Liver (tissue), 9 donors: Measurements from ENCODE around the gene NKAIN1. TPM values are rescaled to one million over a fixed set of nuclear protein-coding genes. Genes with fewer than 3 reads are reported as not detected.

Source experiments
- DNase-seq: peaks from one replicate; pipeline ENCODE4 v3.0.0-alpha.2; 2017; ENCODE audit warnings: low spot score
- H3K27ac ChIP-seq, 2 donors: one replicate each; pipeline ENCODE4 v1.7.0; 2013; ENCODE audit warnings: inconsistent platforms in 2 of 2, low read length in 2 of 2, control low read depth in 1 of 2, low read depth in 1 of 2, mild to moderate bottlenecking in 1 of 2
- H3K27me3 ChIP-seq, 4 donors: one replicate each; pipeline versions ENCODE4 v1.6.1 to v1.7.0; 2013; ENCODE audit warnings: low read length in 3 of 4, inconsistent platforms in 1 of 4, mild to moderate bottlenecking in 1 of 4, moderate library complexity in 1 of 4; ENCODE audit not compliant: control insufficient read depth in 4 of 4, insufficient read depth in 4 of 4
- H3K36me3 ChIP-seq, 4 donors: one replicate each; pipeline versions ENCODE4 v1.6.1 to v1.7.0; 2013; ENCODE audit warnings: low read length in 3 of 4, mild to moderate bottlenecking in 3 of 4, low read depth in 1 of 4, moderate library complexity in 1 of 4; ENCODE audit not compliant: control insufficient read depth in 4 of 4, insufficient read depth in 3 of 4
- H3K4me1 ChIP-seq, 4 donors: one replicate each; pipeline versions ENCODE4 v1.6.1 to v1.7.0; 2013; ENCODE audit warnings: low read length in 3 of 4, mild to moderate bottlenecking in 3 of 4, moderate library complexity in 1 of 4; ENCODE audit not compliant: control insufficient read depth in 4 of 4, insufficient read depth in 4 of 4
- H3K4me3 ChIP-seq, 3 donors: one replicate each; pipeline versions ENCODE4 v1.6.1 to v1.7.0; 2013; ENCODE audit warnings: low read length in 3 of 3, control low read depth in 1 of 3, low read depth in 1 of 3, mild to moderate bottlenecking in 1 of 3
- H3K9ac ChIP-seq, 2 donors: one replicate each; pipeline ENCODE4 v1.7.0; 2013; ENCODE audit warnings: low read length in 2 of 2, mild to moderate bottlenecking in 2 of 2, moderate library complexity in 2 of 2, control low read depth in 1 of 2, low read depth in 1 of 2
- H3K9me3 ChIP-seq, 4 donors: one replicate each; pipeline versions ENCODE4 v1.6.1 to v1.7.0; 2013; ENCODE audit warnings: low read length in 3 of 4; ENCODE audit not compliant: control insufficient read depth in 4 of 4
- CTCF ChIP-seq: fragments of 150-350 bp; IDR thresholded peaks from 2 replicates; pipeline ENCODE4 v1.5.1; 2017; ENCODE audit warnings: improper control_type of control experiment, low read depth, low read length; ENCODE audit not compliant: missing input control
- EGR1 ChIP-seq, 2 donors: IDR thresholded peaks; 2 replicates each; pipeline ENCODE4 v1.6.1; 2016 to 2018; ENCODE audit warnings: antibody characterized with exemption in 2 of 2, low read depth in 2 of 2
- FOXA2 ChIP-seq: IDR thresholded peaks from 2 replicates; pipeline ENCODE4 v1.6.1; 2016; ENCODE audit warnings: antibody characterized with exemption
- GABPA ChIP-seq, 2 donors: IDR thresholded peaks in 1 of 2; conservative IDR thresholded peaks in 1 of 2; 2 replicates each; pipeline ENCODE4 v1.6.1; 2016; ENCODE audit warnings: antibody characterized with exemption in 2 of 2, mild to moderate bottlenecking in 1 of 2, moderate library complexity in 1 of 2
- HNF4A ChIP-seq, 2 donors: conservative IDR thresholded peaks; 2 replicates each; pipeline ENCODE4 v1.6.1; 2016; ENCODE audit warnings: antibody characterized with exemption in 2 of 2, mild to moderate bottlenecking in 2 of 2
- HNF4G ChIP-seq: IDR thresholded peaks from 2 replicates; pipeline ENCODE4 v1.6.1; 2016; ENCODE audit warnings: antibody characterized with exemption
- MAX ChIP-seq: IDR thresholded peaks from 2 replicates; pipeline ENCODE4 v1.6.1; 2016; ENCODE audit warnings: antibody characterized with exemption
- RXRA ChIP-seq, 2 donors: IDR thresholded peaks; 2 replicates each; pipeline ENCODE4 v1.6.1; 2017 to 2018; ENCODE audit warnings: antibody characterized with exemption in 2 of 2, mild to moderate bottlenecking in 1 of 2
- SP1 ChIP-seq: IDR thresholded peaks from 2 replicates; pipeline ENCODE4 v1.6.1; 2018; ENCODE audit warnings: antibody characterized with exemption, mild to moderate bottlenecking
- TAF1 ChIP-seq: conservative IDR thresholded peaks from 2 replicates; pipeline ENCODE4 v1.6.1; 2016; ENCODE audit warnings: antibody characterized with exemption, mild to moderate bottlenecking
- YY1 ChIP-seq: IDR thresholded peaks from 2 replicates; pipeline ENCODE4 v1.6.1; 2016; ENCODE audit warnings: antibody characterized with exemption, mild to moderate bottlenecking
- ZBTB33 ChIP-seq: IDR thresholded peaks from 2 replicates; pipeline ENCODE4 v1.6.1; 2016; ENCODE audit warnings: antibody characterized with exemption
- WGBS: extraction: QIAGEN DNeasy Blood & Tissue Kit; methylation state at CpG from one replicate; pipeline ENCODE4 v1.1.7; 2013; 5-methylcytosine and 5-hydroxymethylcytosine counted together
- polyA plus RNA-seq, 2 donors: library from polyadenylated mRNA; stranded (reverse) in 1 of 2; unstranded in 1 of 2; fragments of 200-250 nt in 1 of 2; fragments of >200 nt in 1 of 2; fragmentation: Nextera tagmentation in 1 of 2; extraction: Ambion mirVana in 1 of 2; gene quantifications; one replicate each; pipeline versions ENCODE4 v1.2.1 to v1.2.3, GENCODE V29; 2013 to 2015
- total RNA-seq, 2 donors: library from RNA; depleted of rRNA; stranded (reverse); fragments of >200 nt; gene quantifications; one replicate each; pipeline ENCODE4 v1.2.3, GENCODE V29; 2014
- donor health status: healthy.
- donor health status: healthy.
- donor health status: healthy.
- donor health status: healthy.
- donor health status: healthy.

Gene NKAIN1
- total and polyA plus RNA-seq, 4 donors: not detected

GRCh38 chr1:31193729-31194128 lies 46.0 kb downstream of the NKAIN1 start:
- no peaks in the 10 kb centered on the region for H3K9me3 ChIP-seq
- WGBS: 80% methylated on average over 5 of the region's 5 CpGs
- no peak for DNase-seq

GRCh38 chr1:31191281-31191680 lies 48.4 kb downstream of the NKAIN1 start:
- Histone ChIP-seq H3K9me3 (no peaks in the 10 kb centered on the region), H3K27ac (no peak overlapping the region), H3K9ac (no peak overlapping the region), H3K4me3 (no peak overlapping the region), H3K27me3 (peaks cover 0 to 4% (median 0%) of the 10 kb centered on the region in 4 donors), H3K36me3 (no peaks in the 10 kb centered on the region), H3K4me1 (no peaks in the 10 kb centered on the region)
- TF ChIP-seq MAX: no peak
- TF ChIP-seq RXRA (IDR thresholded peaks at IDR 0.05): no peak
- no peak for TF ChIP-seq ZBTB33
- no peak for TF ChIP-seq GABPA (IDR thresholded peaks at IDR 0.05 in 1 of 2, conservative IDR thresholded peaks at IDR 0.05 in 1 of 2)
- no peak for TF ChIP-seq EGR1 (IDR thresholded peaks at IDR 0.05; ENCODE audit: low read depth in 2 of 2)
- no peak for DNase-seq
- 92% methylated on average over 1 of the region's 1 CpG for WGBS

More at GRCh38 chr1:31193729-31194128, 46.0 kb downstream of the NKAIN1 start:
- no peak overlapping the region for H3K4me3 ChIP-seq
- no peaks in the 10 kb centered on the region for H3K36me3 ChIP-seq
- H3K9ac ChIP-seq: no peak overlapping the region
- no peak overlapping the region for H3K27ac ChIP-seq
- TF ChIP-seq HNF4G: no peak
- no peak for TF ChIP-seq TAF1
- no peak for TF ChIP-seq RXRA (IDR thresholded peaks at IDR 0.05)
- no peak for TF ChIP-seq HNF4A (conservative IDR thresholded peaks at IDR 0.05)
- TF ChIP-seq ZBTB33: no peak
- no peak for TF ChIP-seq SP1
- no peak for TF ChIP-seq GABPA (IDR thresholded peaks at IDR 0.05 in 1 of 2, conservative IDR thresholded peaks at IDR 0.05 in 1 of 2)
- TF ChIP-seq YY1: no peak
- no peak for TF ChIP-seq CTCF
- TF ChIP-seq FOXA2: no peak
- H3K4me1 ChIP-seq: no peaks in the 10 kb centered on the region
- no peaks in the 10 kb centered on the region for H3K27me3 ChIP-seq
